CD4-positive, alpha-beta T cell treated with Interleukin-17A for 1 hour (primary cell): ENCODE results near the gene RPL12.

Experiments
- DNase-seq: peaks from one replicate; pipeline ENCODE4 v3.0.0-alpha.2; 2020

RPL12 gene

GRCh38 chr9:127450830-127451607 lies at the start of gene RPL12, which contains the start of gene LRSAM1:
Gene RPL12, minus strand, starts transcription at chr9:127451406. Its CDS starts 89 bp downstream, at chr9:127451317.
Gene LRSAM1, plus strand, starts transcription at chr9:127451510. Its CDS starts 3,018 bp downstream, at chr9:127454528.
- peak; percentile 98 for DNase-seq

- no peak for DNase-seq
These were observed 49.7 kb upstream of the RPL12 start for GRCh38 chr9:127500862-127501261.

GRCh38 chr9:127500399-127500798 lies 49.2 kb upstream of the RPL12 start:
- no peak for DNase-seq

- no peak for DNase-seq
These were observed 47.1 kb upstream of the RPL12 start for GRCh38 chr9:127498298-127498697.

GRCh38 chr9:127497656-127498290 lies 46.6 kb upstream of the RPL12 start:
- DNase-seq: no peak

- no peak for DNase-seq
These were observed 45.8 kb upstream of the RPL12 start for GRCh38 chr9:127496974-127497373.

GRCh38 chr9:127495884-127496555 lies 44.8 kb upstream of the RPL12 start:
- no peak for DNase-seq

- DNase-seq: no peak
These were observed 43.1 kb upstream of the RPL12 start for GRCh38 chr9:127494304-127494702.

- DNase-seq: no peak
These were observed 42.5 kb upstream of the RPL12 start for GRCh38 chr9:127493592-127494303.

- no peak for DNase-seq
These were observed 41.4 kb upstream of the RPL12 start for GRCh38 chr9:127492616-127493015.

- DNase-seq: no peak
These were observed 40.3 kb upstream of the RPL12 start for GRCh38 chr9:127491516-127491915.

GRCh38 chr9:127490535-127491230 lies 39.5 kb upstream of the RPL12 start:
- no peak for DNase-seq

GRCh38 chr9:127489471-127490115 lies 38.4 kb upstream of the RPL12 start:
- DNase-seq: no peak

- DNase-seq: no peak
These were observed 37.7 kb upstream of the RPL12 start for GRCh38 chr9:127488946-127489345.

GRCh38 chr9:127485995-127486394 lies 34.8 kb upstream of the RPL12 start:
- no peak for DNase-seq

- DNase-seq: no peak
These were observed 31.5 kb upstream of the RPL12 start for GRCh38 chr9:127482662-127483061.

GRCh38 chr9:127479507-127480081 lies 28.4 kb upstream of the RPL12 start:
- no peak for DNase-seq

- no peak for DNase-seq
These were observed 23.4 kb upstream of the RPL12 start for GRCh38 chr9:127474592-127474991.

GRCh38 chr9:127473932-127474331 lies 22.7 kb upstream of the RPL12 start:
- no peak for DNase-seq

GRCh38 chr9:127473501-127473900 lies 22.3 kb upstream of the RPL12 start:
- no peak for DNase-seq

GRCh38 chr9:127470662-127471061 lies 19.5 kb upstream of the RPL12 start:
- DNase-seq: no peak

GRCh38 chr9:127467621-127468020 lies 16.4 kb upstream of the RPL12 start:
- DNase-seq: no peak
